K562 (cell line): Measurements from ENCODE around the gene MBD2. TPM values are rescaled to one million over a fixed set of nuclear protein-coding genes. Genes with fewer than 3 reads are reported as not detected.
A peak's percentile ranks its signal among the peaks of the same experiment; 100 is the strongest.

ENCODE experiments used
- ATAC-seq: fragments of 200-7000 bp; cut with Tn5 transposase; 3 replicates; pipeline ENCODE4 v1.9.1; 2020; ENCODE audit warnings: moderate library complexity
- BruUV-seq: library from RNA; stranded (reverse); fragments of 400-500 nt; replicated peaks from 2 replicates; lab custom pipeline; 2021; lab: Mats Ljungman, UMichigan
- CTCF ChIA-PET: fragments of 300-600 bp; formaldehyde crosslinking; extraction: SDS; loops from one replicate; lab custom pipeline; 2021; ENCODE audit warnings: low intra/inter-chr PET ratio; lab: Yijun Ruan, JAX
- POLR2A ChIA-PET: fragments of 300-600, 350-650 bp; sonication (Branson Sonifier 250); formaldehyde crosslinking; extraction: SDS; loops from one replicate; lab custom pipeline; 2021; ENCODE audit warnings: antibody characterized with exemption, inconsistent platforms; lab: Yijun Ruan, JAX
- DNase-seq, 4 experiments: peaks; one replicate each; pipeline versions ENCODE4 v3.0.0 to v3.0.0-alpha.2; 2011 to 2018; ENCODE audit warnings: low spot score in 3 of 4, mixed read lengths in 3 of 4; ENCODE audit errors: extremely low read depth in 1 of 4
- FAIRE-seq: peaks from 2 replicates; lab custom pipeline; 2011; peaks lifted over from hg19 to GRCh38; lab: Jason Lieb, UNC
- H2AFZ ChIP-seq: 2 replicates; pipeline ENCODE4 v1.6.0; 2011; ENCODE audit warnings: low read depth, low read length, control low read depth, inconsistent platforms
- H3K27ac ChIP-seq: fragments of 200-600 bp; 3 replicates; pipeline ENCODE4 v1.8.0; 2011; ENCODE audit warnings: low read depth, mild to moderate bottlenecking, control low read depth, inconsistent platforms, low read length, moderate library complexity, mixed read lengths; ENCODE audit errors: extremely low read depth
- H3K27me3 ChIP-seq, 2 experiments: fragments of 300-600 bp in 1 of 2; 2 replicates in 1 of 2; 3 replicates in 1 of 2; pipeline versions ENCODE4 v1.6.0 to v1.8.0; 2011; ENCODE audit warnings: inconsistent platforms in 2 of 2, low read length in 2 of 2, mild to moderate bottlenecking in 1 of 2, mixed read lengths in 1 of 2, moderate library complexity in 1 of 2; ENCODE audit not compliant: control insufficient read depth in 2 of 2, insufficient read depth in 2 of 2
- H3K36me3 ChIP-seq: fragments of 300-600 bp; 3 replicates; pipeline ENCODE4 v1.8.0; 2011; ENCODE audit warnings: mild to moderate bottlenecking, low read length, inconsistent platforms; ENCODE audit not compliant: control insufficient read depth, insufficient read depth
- H3K4me1 ChIP-seq, 2 experiments: fragments of 200-600 bp in 1 of 2; replicated peaks in 1 of 2; 2 replicates in 1 of 2; 3 replicates in 1 of 2; pipeline versions ENCODE4 v1.5.1 to v1.8.0; 2011; ENCODE audit warnings: inconsistent platforms in 2 of 2, low read length in 2 of 2, mild to moderate bottlenecking in 1 of 2, mixed read lengths in 1 of 2, moderate library complexity in 1 of 2; ENCODE audit not compliant: control insufficient read depth in 2 of 2, insufficient read depth in 2 of 2
- H3K4me2 ChIP-seq: 2 replicates; pipeline ENCODE4 v1.6.1; 2011; ENCODE audit warnings: low read length, control low read depth, inconsistent platforms, mixed read lengths; ENCODE audit not compliant: insufficient read depth
- H3K4me3 ChIP-seq: fragments of 200-600 bp; sonication (generic), shearing (Covaris generic); 2 replicates; pipeline ENCODE4 v1.5.1; 2016; ENCODE audit warnings: control low read depth, inconsistent platforms
- H3K79me2 ChIP-seq: fragments of 200-600 bp; 3 replicates; pipeline ENCODE4 v1.8.0; 2011; ENCODE audit warnings: low read length, inconsistent platforms; ENCODE audit not compliant: control insufficient read depth, insufficient read depth
- H3K9ac ChIP-seq, 2 experiments: 2 replicates each; pipeline versions ENCODE4 v1.6.0 to v1.6.1; 2011; ENCODE audit warnings: low read depth in 2 of 2, low read length in 2 of 2, control low read depth in 1 of 2, inconsistent platforms in 1 of 2, mild to moderate bottlenecking in 1 of 2, mixed read lengths in 1 of 2; ENCODE audit not compliant: insufficient read depth in 1 of 2
- H3K9me1 ChIP-seq: one replicate; pipeline ENCODE4 v1.6.0; 2011; ENCODE audit warnings: inconsistent platforms, mild to moderate bottlenecking, low read length, moderate library complexity; ENCODE audit not compliant: control insufficient read depth, insufficient read depth
- H3K9me3 ChIP-seq: replicated peaks from 2 replicates; pipeline ENCODE4 v1.5.1; 2011; ENCODE audit warnings: low read depth, low read length, inconsistent platforms; ENCODE audit not compliant: control insufficient read depth, insufficient read depth
- H4K20me1 ChIP-seq: replicated peaks from 2 replicates; pipeline ENCODE4 v1.6.1; 2011; ENCODE audit warnings: low read length, inconsistent platforms, mixed read lengths; ENCODE audit not compliant: control insufficient read depth, insufficient read depth
- BCOR ChIP-seq: fragments of 450-650 bp; IDR thresholded peaks from 2 replicates; pipeline ENCODE4 v1.6.1; 2016
- ESRRB ChIP-seq: fragments of 250-450 bp; sonication (Bioruptor Pico); IDR thresholded peaks from 2 replicates; pipeline ENCODE4 v1.5.0; 2020; ENCODE audit warnings: mild to moderate bottlenecking, moderate library complexity, borderline replicate concordance
- FOXM1 ChIP-seq, 2 experiments: fragments of 450-650 bp in 1 of 2; sonication (generic) in 1 of 2; formaldehyde crosslinking in 1 of 2; IDR thresholded peaks; 2 replicates each; pipeline versions ENCODE4 v1.6.1 to v1.9.0; 2017 to 2022; ENCODE audit warnings: low read depth in 2 of 2, mild to moderate bottlenecking in 2 of 2, missing genetic modification reagents in 1 of 2, moderate library complexity in 1 of 2
- MEIS2 ChIP-seq: fragments of 450-650 bp; IDR thresholded peaks from 2 replicates; pipeline ENCODE4 v1.6.1; 2014; ENCODE audit warnings: mild to moderate bottlenecking; ENCODE audit not compliant: partially characterized antibody
- RBM22 ChIP-seq: fragments of 200-400 bp; formaldehyde crosslinking; IDR thresholded peaks from 2 replicates; pipeline ENCODE4 v1.6.1; 2018; ENCODE audit warnings: low read length, low read depth; ENCODE audit not compliant: poor library complexity, severe bottlenecking
- SAP30 ChIP-seq: fragments of 200-600 bp; sonication (generic); IDR thresholded peaks from 2 replicates; pipeline ENCODE4 v1.6.1; 2012; ENCODE audit warnings: borderline replicate concordance, low read depth, mild to moderate bottlenecking, moderate library complexity, low read length, control low read depth, inconsistent platforms; ENCODE audit not compliant: insufficient read depth, poor library complexity, severe bottlenecking
- WGBS: fragments of 100-300 bp; shearing (Covaris generic); methylation state at CpG from one replicate; pipeline ENCODE4 v1.1.6; 2016; ENCODE audit warnings: low coverage, mixed read lengths; ENCODE audit not compliant: insufficient coverage; ENCODE audit errors: missing lambda C conversion rate; 5-methylcytosine and 5-hydroxymethylcytosine counted together
- in situ Hi-C: fragments of 300-500 bp; cut with MboI; formaldehyde crosslinking; loops from 4 replicates; pipeline ENCODE4 v1.15.0; 2018; ENCODE audit warnings: inconsistent platforms, mixed read lengths
- intact Hi-C: fragments of 100-400 bp; cut with micrococcal nuclease; formaldehyde crosslinking; loops from 2 replicates; pipeline ENCODE4 v1.14.2; 2022
- polyA plus RNA-seq, 8 experiments: library from polyadenylated mRNA; depleted of rRNA in 4 of 8; stranded (reverse) in 5 of 8; unstranded in 3 of 8; fragments of >200 nt; fragmentation: Nextera tagmentation in 2 of 8; fragmentation: Illumina TruSeq in 1 of 8; extraction: Ambion mirVana in 2 of 8; extraction: Trizol in 1 of 8; gene quantifications; 2 replicates each; pipeline versions ENCODE4 v1.2.1 to v1.2.3, GENCODE V29; 2011 to 2014; ENCODE audit warnings: inconsistent platforms in 1 of 8, missing spikeins in 1 of 8
- total RNA-seq, 7 experiments: library from RNA; depleted of rRNA in 6 of 7; stranded (reverse); fragments of >200 nt in 6 of 7; fragmentation: Illumina TruSeq in 2 of 7; extraction: Trizol in 2 of 7; gene quantifications; 2 replicates each; pipeline versions ENCODE4 v1.2.1 to v1.2.3, GENCODE V29; 2011 to 2021; ENCODE audit warnings: low replicate concordance in 1 of 7
- TF ChIP-seq, protein P1 (sequence below): fragments of 450-650 bp; IDR thresholded peaks from 2 replicates; pipeline ENCODE4 v1.6.1; 2014; ENCODE audit warnings: low read depth, mild to moderate bottlenecking, moderate library complexity, borderline replicate concordance
- TF ChIP-seq, protein P2 (sequence below): fragments of 250-450 bp; sonication (Bioruptor Pico); IDR thresholded peaks from 2 replicates; pipeline ENCODE4 v1.4.0; 2020; ENCODE audit warnings: mild to moderate bottlenecking

The MBD2 gene
- total and polyA plus RNA-seq, 9 of the 15 experiments (the other 6 are each of a cell fraction or from before 2014, with no cell fraction given) = 4.4 to 40.2 (median 13.9) TPM

DNA sequence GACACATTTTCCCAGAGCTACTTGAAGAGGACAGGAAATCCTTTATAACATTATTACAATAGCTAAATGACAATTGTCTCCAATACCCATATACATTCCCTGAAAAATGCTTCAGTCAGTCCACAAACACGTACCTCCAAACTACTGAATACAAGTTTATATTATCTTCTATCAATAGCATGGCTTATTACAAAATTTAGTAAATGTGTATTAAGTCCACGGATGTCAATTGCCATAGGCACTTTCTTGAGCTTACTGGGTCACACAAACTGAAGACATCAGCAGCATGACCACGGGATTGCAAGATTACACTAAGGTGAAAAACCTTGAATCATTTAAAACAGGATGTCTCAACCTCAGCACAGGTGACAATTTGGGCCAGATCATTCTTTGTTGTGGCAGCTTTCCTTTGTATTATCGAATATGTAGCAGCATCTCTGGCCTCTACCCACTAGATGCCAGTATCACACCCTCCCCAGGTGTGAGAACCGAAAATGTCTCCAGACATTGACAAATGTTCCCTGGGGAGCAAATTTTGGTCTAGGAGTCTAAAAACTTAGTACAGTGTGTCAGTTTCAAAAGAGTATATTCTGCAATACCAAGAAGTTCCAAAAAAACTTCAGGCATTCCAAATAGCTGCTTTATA, 1.4 kb downstream of the MBD2 start:
- H3K9me1 ChIP-seq = no peaks in the 10 kb centered on the region
- BruUV-seq = TSS peak; percentile 57
- no peak for TF ChIP-seq BCOR
- no peak for TF ChIP-seq FOXM1 (IDR thresholded peaks at IDR 0.05; ENCODE audit: low read depth)
- no peak for TF ChIP-seq FOXM1 (CRISPR knock-in tag; IDR thresholded peaks at IDR 0.05; ENCODE audit: low read depth)
- TF ChIP-seq, protein P1, sequence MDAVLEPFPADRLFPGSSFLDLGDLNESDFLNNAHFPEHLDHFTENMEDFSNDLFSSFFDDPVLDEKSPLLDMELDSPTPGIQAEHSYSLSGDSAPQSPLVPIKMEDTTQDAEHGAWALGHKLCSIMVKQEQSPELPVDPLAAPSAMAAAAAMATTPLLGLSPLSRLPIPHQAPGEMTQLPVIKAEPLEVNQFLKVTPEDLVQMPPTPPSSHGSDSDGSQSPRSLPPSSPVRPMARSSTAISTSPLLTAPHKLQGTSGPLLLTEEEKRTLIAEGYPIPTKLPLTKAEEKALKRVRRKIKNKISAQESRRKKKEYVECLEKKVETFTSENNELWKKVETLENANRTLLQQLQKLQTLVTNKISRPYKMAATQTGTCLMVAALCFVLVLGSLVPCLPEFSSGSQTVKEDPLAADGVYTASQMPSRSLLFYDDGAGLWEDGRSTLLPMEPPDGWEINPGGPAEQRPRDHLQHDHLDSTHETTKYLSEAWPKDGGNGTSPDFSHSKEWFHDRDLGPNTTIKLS = no peak
- TF ChIP-seq MEIS2 = peak; percentile 53
- TF ChIP-seq RBM22 = no peak
- TF ChIP-seq ESRRB (CRISPR knock-in tag) = no peak
- no peak for TF ChIP-seq SAP30
- TF ChIP-seq, protein P2, sequence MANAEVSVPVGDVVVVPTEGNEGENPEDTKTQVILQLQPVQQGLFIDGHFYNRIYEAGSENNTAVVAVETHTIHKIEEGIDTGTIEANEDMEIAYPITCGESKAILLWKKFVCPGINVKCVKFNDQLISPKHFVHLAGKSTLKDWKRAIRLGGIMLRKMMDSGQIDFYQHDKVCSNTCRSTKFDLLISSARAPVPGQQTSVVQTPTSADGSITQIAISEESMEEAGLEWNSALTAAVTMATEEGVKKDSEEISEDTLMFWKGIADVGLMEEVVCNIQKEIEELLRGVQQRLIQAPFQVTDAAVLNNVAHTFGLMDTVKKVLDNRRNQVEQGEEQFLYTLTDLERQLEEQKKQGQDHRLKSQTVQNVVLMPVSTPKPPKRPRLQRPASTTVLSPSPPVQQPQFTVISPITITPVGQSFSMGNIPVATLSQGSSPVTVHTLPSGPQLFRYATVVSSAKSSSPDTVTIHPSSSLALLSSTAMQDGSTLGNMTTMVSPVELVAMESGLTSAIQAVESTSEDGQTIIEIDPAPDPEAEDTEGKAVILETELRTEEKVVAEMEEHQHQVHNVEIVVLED (CRISPR knock-in tag) = no peak
- H3K4me1 ChIP-seq = no peaks in the 10 kb centered on the region; a peak in 3 of 5 replicates
- ChIA-PET CTCF (interaction anchor here (0.7 kb wide), 1 partner anchor 104 kb away, joined by 3 read pairs; no protein-coding TSS in a partner anchor), POLR2A (interaction anchor here (0.8 to 1.6 kb wide), 5 partner anchors 11 to 135 kb away, joined by 3 to 5 read pairs (median 3); partner anchors contain the start of genes C18orf54 and STARD6)
- H2AFZ ChIP-seq = no peak overlapping the region
- no peaks in the 10 kb centered on the region for H3K27me3 ChIP-seq
- no peaks in the 10 kb centered on the region for H3K9me3 ChIP-seq
- DNase-seq (no peak), FAIRE-seq (peak; percentile 78), ATAC-seq (no peak)
- in situ Hi-C loops (no loop called here), intact Hi-C loops (no loop called here)
- no peak overlapping the region for H3K27ac ChIP-seq
- peak overlapping the region; percentile 52; the same call in 1 of the 2 replicates for H3K4me3 ChIP-seq
- H3K4me2 ChIP-seq = peak overlapping the region; percentile 87
- H3K36me3 ChIP-seq = no peaks in the 10 kb centered on the region
- no peaks in the 10 kb centered on the region for H4K20me1 ChIP-seq
- peaks cover 55% of the 10 kb centered on the region for H3K79me2 ChIP-seq
- H3K9ac ChIP-seq = peak overlapping the region in 1 of 2 experiments; percentile 33; a peak in 2 of 4 replicates
- WGBS = 5% methylated on average over 5 of the region's 5 CpGs
